Activated CD8-positive, alpha-beta memory T cell treated with anti-CD3 and anti-CD28 coated beads for 48 hours (primary cell): ENCODE data around the gene LIME1.

Experiments
- DNase-seq, 3 experiments: peaks; one replicate each; pipeline ENCODE4 v3.0.0-alpha.2; 2020; ENCODE audit warnings: low read depth in 2 of 3, low spot score in 2 of 3

The LIME1 gene

GRCh38 chr20:63696628-63697356 lies 39.7 kb upstream of the LIME1 start, which contains the start of gene TNFRSF6B:
TNFRSF6B (plus strand) TSS chr20:63696652; CDS start chr20:63696768, 116 bp downstream.
- no peak for DNase-seq

- DNase-seq = no peak
Observed at GRCh38 chr20:63697357-63697867, 39.1 kb upstream of the LIME1 start.

GRCh38 chr20:63697868-63698545 lies 38.5 kb upstream of the LIME1 start:
- no peak for DNase-seq

GRCh38 chr20:63698739-63699465 lies 37.6 kb upstream of the LIME1 start:
- DNase-seq = peak in 1 of 3 experiments; percentile 30

GRCh38 chr20:63699466-63700198 lies 36.8 kb upstream of the LIME1 start:
- DNase-seq = no peak

GRCh38 chr20:63700199-63701050 lies 36.0 kb upstream of the LIME1 start:
- no peak for DNase-seq

- no peak for DNase-seq
Observed at GRCh38 chr20:63701051-63701328, 35.5 kb upstream of the LIME1 start.

GRCh38 chr20:63701329-63702035 lies 35.0 kb upstream of the LIME1 start:
- no peak for DNase-seq

GRCh38 chr20:63702036-63702665 lies 34.3 kb upstream of the LIME1 start:
- no peak for DNase-seq

- no peak for DNase-seq
Observed at GRCh38 chr20:63702751-63703470, 33.6 kb upstream of the LIME1 start.

GRCh38 chr20:63703471-63703975 lies 32.9 kb upstream of the LIME1 start:
- no peak for DNase-seq

- no peak for DNase-seq
Observed at GRCh38 chr20:63703976-63704748, 32.3 kb upstream of the LIME1 start.

GRCh38 chr20:63704749-63705117 lies 31.7 kb upstream of the LIME1 start:
- no peak for DNase-seq

GRCh38 chr20:63705232-63706026 lies 31.0 kb upstream of the LIME1 start:
- DNase-seq = no peak

- DNase-seq = no peak
Observed at GRCh38 chr20:63706027-63706695, 30.3 kb upstream of the LIME1 start.

GRCh38 chr20:63706852-63707557 lies 29.5 kb upstream of the LIME1 start:
- DNase-seq = no peak
